Vagina (tissue), 2 donors: Measurements from ENCODE around the gene FBXL7.

ENCODE experiments used
- CTCF ChIP-seq, 3 experiments: fragments of 450-650 bp in 2 of 3; fragments of 200-600 bp in 1 of 3; sonication (generic) in 1 of 3; IDR thresholded peaks; one replicate each; pipeline ENCODE4 v1.5.1; 2017 to 2019; ENCODE audit warnings: antibody characterized with exemption in 3 of 3, mild to moderate bottlenecking in 2 of 3, moderate library complexity in 2 of 3
- POLR2A ChIP-seq, 2 donors: fragments of 450-650 bp; IDR thresholded peaks; one replicate each; pipeline ENCODE4 v1.6.1; 2017; ENCODE audit warnings: antibody characterized with exemption in 2 of 2, mild to moderate bottlenecking in 2 of 2, moderate library complexity in 2 of 2

DNA sequence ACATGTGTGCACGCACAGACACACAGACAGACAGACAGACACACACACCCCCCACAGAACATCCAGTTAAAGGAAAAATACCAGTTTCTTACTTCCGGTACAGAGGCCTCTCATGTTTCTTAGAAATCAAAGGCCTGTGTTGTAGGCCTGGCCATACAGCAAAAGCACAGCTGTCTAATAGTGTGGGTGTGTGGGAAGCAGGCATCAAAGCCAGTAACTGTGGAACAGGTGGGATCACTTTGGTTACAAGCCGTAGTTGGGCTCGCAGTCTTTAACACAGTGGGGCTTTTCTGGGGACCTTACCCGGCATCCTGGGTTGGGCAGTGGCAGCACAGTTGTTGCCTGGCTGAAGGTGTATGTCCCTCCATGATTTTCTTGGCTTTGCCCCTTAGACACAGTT lies 55.2 kb downstream of the FBXL7 start:
- TF ChIP-seq CTCF (IDR thresholded peaks at IDR 0.05) = no peak
- no peak for TF ChIP-seq POLR2A (IDR thresholded peaks at IDR 0.05)
